Osteoblast (primary cell): ENCODE data around the gene MAP1A. TPM values are rescaled to one million over a fixed set of nuclear protein-coding genes. Genes with fewer than 3 reads are reported as not detected.

Experiments
- DNase-seq: peaks from one replicate; pipeline ENCODE4 v3.0.0; 2011; ENCODE audit warnings: low spot score, mixed read lengths; ENCODE audit not compliant: insufficient read length; ENCODE audit errors: missing footprints
- H2AFZ ChIP-seq: 2 replicates; pipeline ENCODE4 v1.6.0; 2011; ENCODE audit warnings: mild to moderate bottlenecking, low read length
- H3K27ac ChIP-seq: 2 replicates; pipeline ENCODE4 v1.5.1; 2011; ENCODE audit warnings: mild to moderate bottlenecking, low read depth, low read length, moderate library complexity
- H3K27me3 ChIP-seq: 2 replicates; pipeline ENCODE4 v1.6.0; 2012; ENCODE audit warnings: mild to moderate bottlenecking, control low read depth, inconsistent platforms, low read length, moderate library complexity; ENCODE audit not compliant: insufficient read depth
- H3K36me3 ChIP-seq: 2 replicates; pipeline ENCODE4 v1.5.1; 2011; ENCODE audit warnings: mild to moderate bottlenecking, low read length, control low read depth, moderate library complexity; ENCODE audit not compliant: insufficient read depth
- H3K4me1 ChIP-seq: 2 replicates; pipeline ENCODE4 v1.5.1; 2011; ENCODE audit warnings: mild to moderate bottlenecking, low read length, control low read depth, moderate library complexity; ENCODE audit not compliant: insufficient read depth
- H3K4me2 ChIP-seq: 2 replicates; pipeline ENCODE4 v1.6.0; 2011; ENCODE audit warnings: mild to moderate bottlenecking, low read length; ENCODE audit not compliant: insufficient read depth
- H3K4me3 ChIP-seq: fragments of 200-600 bp; sonication (generic); 3 replicates; pipeline ENCODE4 v1.5.1; 2012; ENCODE audit warnings: mild to moderate bottlenecking, low read length, inconsistent platforms; ENCODE audit not compliant: insufficient read depth
- H3K79me2 ChIP-seq: 2 replicates; pipeline ENCODE4 v1.6.0; 2012; ENCODE audit warnings: mild to moderate bottlenecking, low read length, control low read depth, inconsistent platforms; ENCODE audit not compliant: insufficient read depth
- H3K9me3 ChIP-seq: 2 replicates; pipeline ENCODE4 v1.5.1; 2011; ENCODE audit warnings: low read depth, low read length, control low read depth
- H4K20me1 ChIP-seq: 2 replicates; pipeline ENCODE4 v1.6.0; 2012; ENCODE audit warnings: mild to moderate bottlenecking, low read length, control low read depth; ENCODE audit not compliant: insufficient read depth
- CTCF ChIP-seq: IDR thresholded peaks from 2 replicates; pipeline ENCODE4 v1.5.1; 2011; ENCODE audit warnings: mild to moderate bottlenecking, low read depth, low read length, moderate library complexity; ENCODE audit errors: extremely low read depth
- total RNA-seq: library from RNA; depleted of rRNA; stranded (reverse); fragments of >200 nt; gene quantifications from 2 replicates; pipeline ENCODE4 v1.2.3, GENCODE V29; 2012

MAP1A gene
- total RNA-seq, 1 donor, result 117 TPM

DNA sequence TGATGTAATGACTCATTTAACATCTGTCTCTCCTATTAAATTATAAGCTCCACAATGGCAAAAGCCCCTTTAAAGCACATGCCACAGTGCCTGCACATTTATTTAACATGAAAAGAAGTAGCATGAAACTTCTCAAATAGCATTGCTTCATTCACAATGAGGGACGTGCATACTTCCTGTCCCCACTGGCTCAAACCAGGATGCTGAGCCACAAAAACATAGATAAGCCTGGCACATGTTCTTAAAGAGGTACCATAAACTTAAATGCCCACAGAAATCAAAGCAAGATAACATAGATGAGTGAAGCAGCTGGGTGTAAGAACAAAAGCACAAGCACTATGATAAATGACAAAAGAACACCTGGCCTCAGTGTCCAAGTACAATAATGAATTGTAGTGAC lies 28.2 kb upstream of the MAP1A start:
- Histone ChIP-seq H3K4me2 (peak overlapping the region; percentile 30), H3K79me2 (peaks cover 36% of the 10 kb centered on the region), H2AFZ (no peak overlapping the region), H3K36me3 (peaks cover 55% of the 10 kb centered on the region), H3K4me3 (no peak overlapping the region), H3K4me1 (peaks cover 24% of the 10 kb centered on the region), H3K27ac (no peak overlapping the region), H3K27me3 (no peaks in the 10 kb centered on the region), H3K9me3 (no peaks in the 10 kb centered on the region), H4K20me1 (peaks cover 15% of the 10 kb centered on the region)
- no peak for TF ChIP-seq CTCF
- DNase-seq, result no peak

GRCh38 chr15:43492266-43492665 lies 25.1 kb upstream of the MAP1A start:
- H2AFZ ChIP-seq, result no peak overlapping the region
- no peaks in the 10 kb centered on the region for H3K27me3 ChIP-seq
- TF ChIP-seq CTCF, result no peak
- peaks cover 33% of the 10 kb centered on the region for H3K36me3 ChIP-seq
- no peak for DNase-seq
- H3K4me3 ChIP-seq, result peak overlapping the region; percentile 89
- H3K4me1 ChIP-seq, result peaks cover 17% of the 10 kb centered on the region
- no peaks in the 10 kb centered on the region for H3K9me3 ChIP-seq
- H4K20me1 ChIP-seq, result peaks cover 15% of the 10 kb centered on the region
- peak overlapping the region; percentile 91 for H3K27ac ChIP-seq
- H3K4me2 ChIP-seq, result peak overlapping the region; percentile 99
- H3K79me2 ChIP-seq, result peaks cover 31% of the 10 kb centered on the region

DNA sequence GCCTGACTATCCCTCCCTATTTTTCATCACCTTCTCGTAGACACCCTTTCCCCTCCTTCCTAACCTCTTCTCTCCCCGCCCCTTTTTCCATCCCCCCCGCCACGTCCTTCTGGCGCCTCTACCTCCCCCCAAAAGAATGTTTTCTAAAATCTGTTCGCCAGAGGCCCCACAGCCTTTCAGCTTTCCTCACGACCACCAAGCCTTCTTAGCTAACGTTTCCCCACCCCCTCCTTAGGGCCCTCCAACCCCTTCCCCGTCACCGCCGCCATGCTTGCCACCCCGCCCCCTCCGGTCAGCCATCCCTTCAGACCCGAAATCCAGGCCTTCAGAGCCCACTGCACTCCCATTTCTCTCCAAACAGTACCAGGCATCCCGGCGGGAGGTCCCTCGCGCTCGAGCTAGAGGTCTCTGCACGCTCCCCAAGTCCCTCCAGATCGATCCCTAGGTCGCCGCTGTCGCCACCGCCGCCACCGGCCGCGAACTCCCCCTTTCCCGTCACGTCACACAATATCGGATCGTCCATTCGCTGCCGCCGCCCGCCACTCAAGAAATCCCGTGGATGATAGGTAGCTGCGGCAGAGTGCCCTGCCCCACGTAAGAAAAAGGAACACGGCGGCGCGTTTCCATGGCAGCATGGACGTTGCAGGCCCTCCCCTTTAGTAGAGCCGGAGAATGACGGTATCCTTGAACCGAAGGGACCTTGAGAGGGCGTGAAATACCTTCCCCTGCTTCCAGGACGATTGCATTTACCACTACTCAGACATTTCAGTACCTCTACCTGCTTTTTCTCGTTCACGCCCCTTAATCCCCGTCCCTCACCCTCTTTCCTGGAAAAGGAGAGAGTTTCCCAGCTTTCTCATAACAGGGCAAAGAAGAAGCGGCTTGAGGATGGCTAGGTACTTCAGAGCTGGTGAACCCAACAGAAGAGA lies 24.5 kb upstream of the MAP1A start, which contains the start of gene TP53BP1:
TP53BP1 (minus strand) TSS at position 484 of the 929 bp plus-strand sequence; CDS start at position 371, 113 bp downstream.
- peaks cover 29% of the 10 kb centered on the region for H3K79me2 ChIP-seq
- peaks cover 12% of the 10 kb centered on the region for H4K20me1 ChIP-seq
- peak within 1 kb of the TSS; percentile 96 for H2AFZ ChIP-seq
- H3K36me3 ChIP-seq, result peaks cover 27% of the 10 kb centered on the region
- no peak for TF ChIP-seq CTCF
- peak; percentile 97 for DNase-seq
- no peaks in the 10 kb centered on the region for H3K9me3 ChIP-seq
- peak within 1 kb of the TSS; percentile 91 for H3K27ac ChIP-seq
- H3K27me3 ChIP-seq, result no peaks in the 10 kb centered on the region
- H3K4me1 ChIP-seq, result peaks cover 17% of the 10 kb centered on the region
- H3K4me3 ChIP-seq, result peak within 1 kb of the TSS; percentile 89
- peak within 1 kb of the TSS; percentile 99 for H3K4me2 ChIP-seq

DNA sequence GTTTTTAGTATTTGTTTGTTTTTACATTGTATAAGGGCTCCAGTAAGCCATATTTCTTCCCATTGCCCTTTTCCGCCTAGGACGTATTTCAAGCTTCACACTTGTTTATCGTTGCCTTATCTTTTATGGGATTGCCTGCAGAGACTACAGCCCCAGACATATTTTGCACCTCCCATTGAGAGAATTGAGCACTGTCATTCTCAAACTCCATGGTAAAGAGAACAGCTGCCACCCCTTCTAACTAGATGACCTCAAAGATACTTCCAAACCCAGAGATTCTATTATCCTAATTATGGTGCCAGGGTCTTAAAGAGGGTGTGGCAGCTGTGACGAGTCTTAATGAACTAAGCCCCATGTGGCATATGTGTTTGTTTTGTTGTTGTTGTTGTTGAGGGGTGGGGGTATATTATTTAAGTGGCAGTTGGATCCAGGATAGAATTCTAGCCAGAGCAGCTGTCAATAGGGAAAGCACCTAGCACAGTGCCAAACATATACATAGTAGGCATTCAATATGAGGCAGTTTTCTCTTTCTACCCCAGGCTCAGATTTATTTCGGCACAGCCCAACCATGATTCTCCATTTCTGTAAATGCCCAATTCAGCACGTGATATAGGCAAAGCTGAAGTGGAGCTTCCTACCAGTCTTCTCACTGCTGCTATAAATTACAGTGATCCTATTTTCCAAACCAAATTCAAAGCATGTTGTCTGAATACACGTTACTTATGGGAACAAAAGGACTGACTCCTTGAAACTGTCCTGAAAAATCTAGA lies 23.5 kb upstream of the MAP1A start:
- Histone ChIP-seq H3K9me3 (no peaks in the 10 kb centered on the region), H2AFZ (peak overlapping the region; percentile 96), H3K4me1 (peaks cover 17% of the 10 kb centered on the region), H3K4me2 (peak overlapping the region; percentile 99), H3K27me3 (no peaks in the 10 kb centered on the region), H3K27ac (peak overlapping the region; percentile 91), H3K4me3 (peak overlapping the region; percentile 89), H3K36me3 (peaks cover 18% of the 10 kb centered on the region), H3K79me2 (peaks cover 27% of the 10 kb centered on the region), H4K20me1 (peaks cover 9% of the 10 kb centered on the region)
- no peak for TF ChIP-seq CTCF
- DNase-seq, result no peak
